Gastroesophageal sphincter (tissue), 4 donors: Measurements from ENCODE around the gene TMEM154. TPM values are rescaled to one million over a fixed set of nuclear protein-coding genes. Genes with fewer than 3 reads are reported as not detected.

Source experiments
- ATAC-seq: fragments of 150-250 bp; one replicate; pipeline ENCODE4 v1.9.1; 2016; ENCODE audit warnings: mild to moderate bottlenecking, moderate library complexity
- H3K27ac ChIP-seq, 4 donors: fragments of 200-600 bp; sonication (generic) in 3 of 4; 1 replicate in 3 of 4; 2 replicates in 1 of 4; pipeline ENCODE4 v1.5.1; 2016 to 2019
- H3K27me3 ChIP-seq: fragments of 200-600 bp; sonication (generic); one replicate; pipeline ENCODE4 v1.5.1; 2019
- H3K36me3 ChIP-seq, 2 donors: fragments of 200-600 bp; sonication (generic); one replicate each; pipeline ENCODE4 v1.5.1; 2019; ENCODE audit warnings: control low read depth in 1 of 2
- H3K4me1 ChIP-seq, 3 donors: fragments of 200-600 bp; sonication (generic); 1 replicate in 2 of 3; 2 replicates in 1 of 3; pipeline ENCODE4 v1.5.1; 2016 to 2019; ENCODE audit warnings: control low read depth in 2 of 3
- H3K4me3 ChIP-seq, 2 donors: fragments of 200-600 bp; sonication (generic); one replicate each; pipeline ENCODE4 v1.5.1; 2019; ENCODE audit warnings: mild to moderate bottlenecking in 1 of 2, moderate library complexity in 1 of 2
- H3K9me3 ChIP-seq, 3 donors: fragments of 200-600 bp; sonication (generic); one replicate each; pipeline ENCODE4 v1.5.1; 2017 to 2019; ENCODE audit warnings: control low read depth in 2 of 3
- EP300 ChIP-seq: sonication (generic); formaldehyde crosslinking; IDR thresholded peaks from one replicate; pipeline ENCODE4 v1.6.1; 2017; ENCODE audit warnings: antibody characterized with exemption, mild to moderate bottlenecking
- POLR2A ChIP-seq, 2 donors: fragments of 450-650 bp; IDR thresholded peaks; one replicate each; pipeline ENCODE4 v1.6.1; 2017; ENCODE audit warnings: antibody characterized with exemption in 2 of 2, mild to moderate bottlenecking in 2 of 2, moderate library complexity in 1 of 2
- POLR2AphosphoS5 ChIP-seq: sonication (generic); formaldehyde crosslinking; IDR thresholded peaks from one replicate; pipeline ENCODE4 v1.6.1; 2017; ENCODE audit warnings: antibody characterized with exemption
- WGBS, 2 donors: methylation state at CpG; one replicate each; pipeline ENCODE4 v1.1.5; 2018; ENCODE audit warnings: low coverage in 1 of 2; 5-methylcytosine and 5-hydroxymethylcytosine counted together
- total RNA-seq, 4 donors: library from RNA; depleted of rRNA; stranded (reverse); fragments of >200 nt; gene quantifications; one replicate each; pipeline ENCODE4 v1.1.0, GENCODE V29; 2016
- TF ChIP-seq, protein P1 (sequence below), 4 experiments: fragments of 200-600 bp in 2 of 4; fragments of 450-650 bp in 2 of 4; sonication (generic) in 1 of 4; IDR thresholded peaks; one replicate each; pipeline ENCODE4 v1.5.1; 2017 to 2019; ENCODE audit warnings: antibody characterized with exemption in 4 of 4, mild to moderate bottlenecking in 2 of 4, moderate library complexity in 2 of 4

TMEM154 gene
- total RNA-seq, 4 donors from 2014 or later = 0.77 to 13.6 (median 3.8) TPM

DNA sequence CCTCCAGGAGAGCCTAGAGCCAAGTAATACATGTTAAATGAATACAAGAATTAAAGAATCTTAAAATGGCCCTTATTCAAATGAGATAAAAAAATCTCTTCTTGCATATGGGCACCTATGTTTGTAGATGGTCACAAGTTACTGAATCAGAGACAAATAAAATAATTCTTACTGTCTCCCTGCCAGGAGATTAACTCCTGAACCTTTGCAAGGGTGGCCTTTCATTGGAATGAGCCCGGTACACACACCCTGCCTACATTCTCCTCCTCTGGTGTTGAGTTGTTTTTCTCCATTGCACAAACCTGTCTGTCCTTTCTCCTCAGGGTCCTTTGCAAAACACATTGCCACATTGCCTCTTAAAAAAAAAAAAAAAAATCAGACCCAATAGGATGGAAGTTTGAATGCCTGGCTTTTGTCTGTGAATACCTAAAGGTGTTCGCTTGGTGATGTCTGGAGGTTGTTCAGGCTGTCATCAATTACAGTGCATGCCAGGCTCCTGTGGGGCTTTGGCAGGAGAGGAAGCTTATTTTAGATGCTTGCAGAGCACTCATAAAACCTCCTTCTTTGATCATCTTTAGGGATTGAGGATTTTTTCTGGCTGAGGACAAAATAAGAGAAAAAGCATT is 8.3 kb upstream of the TMEM154 start:
- Histone ChIP-seq H3K4me3 (no peak overlapping the region), H3K9me3 (no peaks in the 10 kb centered on the region), H3K27ac (no peak overlapping the region), H3K27me3 (no peaks in the 10 kb centered on the region), H3K4me1 (no peaks in the 10 kb centered on the region), H3K36me3 (no peaks in the 10 kb centered on the region)
- ATAC-seq = no peak
- TF ChIP-seq POLR2AphosphoS5 = no peak
- TF ChIP-seq EP300 = no peak
- TF ChIP-seq POLR2A (IDR thresholded peaks at IDR 0.05) = no peak
- TF ChIP-seq, protein P1, sequence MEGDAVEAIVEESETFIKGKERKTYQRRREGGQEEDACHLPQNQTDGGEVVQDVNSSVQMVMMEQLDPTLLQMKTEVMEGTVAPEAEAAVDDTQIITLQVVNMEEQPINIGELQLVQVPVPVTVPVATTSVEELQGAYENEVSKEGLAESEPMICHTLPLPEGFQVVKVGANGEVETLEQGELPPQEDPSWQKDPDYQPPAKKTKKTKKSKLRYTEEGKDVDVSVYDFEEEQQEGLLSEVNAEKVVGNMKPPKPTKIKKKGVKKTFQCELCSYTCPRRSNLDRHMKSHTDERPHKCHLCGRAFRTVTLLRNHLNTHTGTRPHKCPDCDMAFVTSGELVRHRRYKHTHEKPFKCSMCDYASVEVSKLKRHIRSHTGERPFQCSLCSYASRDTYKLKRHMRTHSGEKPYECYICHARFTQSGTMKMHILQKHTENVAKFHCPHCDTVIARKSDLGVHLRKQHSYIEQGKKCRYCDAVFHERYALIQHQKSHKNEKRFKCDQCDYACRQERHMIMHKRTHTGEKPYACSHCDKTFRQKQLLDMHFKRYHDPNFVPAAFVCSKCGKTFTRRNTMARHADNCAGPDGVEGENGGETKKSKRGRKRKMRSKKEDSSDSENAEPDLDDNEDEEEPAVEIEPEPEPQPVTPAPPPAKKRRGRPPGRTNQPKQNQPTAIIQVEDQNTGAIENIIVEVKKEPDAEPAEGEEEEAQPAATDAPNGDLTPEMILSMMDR (IDR thresholded peaks at IDR 0.05) = no peak
- WGBS, 2 donors = 31 to 34% methylated on average over 2 of the region's 2 CpGs

DNA sequence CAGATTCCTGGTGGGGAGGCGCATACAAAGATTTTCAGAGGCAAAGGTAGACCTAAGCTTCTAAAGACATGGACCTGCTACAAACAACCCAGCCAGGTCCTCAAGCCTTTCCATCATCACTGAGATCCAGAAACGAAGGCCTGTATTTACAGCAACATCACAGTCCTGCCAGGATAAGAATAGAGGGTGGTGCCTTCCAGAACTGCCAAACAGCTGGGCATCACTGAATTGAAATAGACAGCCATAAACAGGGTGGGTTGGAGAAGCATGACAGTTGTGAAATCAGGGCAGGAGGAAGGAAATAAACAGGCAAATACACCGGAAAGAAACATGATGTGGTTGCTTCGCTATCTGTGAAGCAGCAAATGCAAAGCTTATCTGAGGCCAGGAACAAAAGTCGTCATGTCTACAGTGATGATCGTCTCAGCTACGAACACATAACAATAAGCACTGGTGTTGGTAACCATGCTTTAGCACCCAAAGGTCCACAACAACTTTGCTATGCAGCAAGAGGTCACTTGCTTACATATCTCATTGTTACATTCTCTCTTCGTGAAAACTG is 6.7 kb upstream of the TMEM154 start:
- H3K27ac ChIP-seq = no peak overlapping the region
- 73 to 100% methylated on average over 2 to 7 of the region's 8 CpGs for WGBS, 2 donors

DNA sequence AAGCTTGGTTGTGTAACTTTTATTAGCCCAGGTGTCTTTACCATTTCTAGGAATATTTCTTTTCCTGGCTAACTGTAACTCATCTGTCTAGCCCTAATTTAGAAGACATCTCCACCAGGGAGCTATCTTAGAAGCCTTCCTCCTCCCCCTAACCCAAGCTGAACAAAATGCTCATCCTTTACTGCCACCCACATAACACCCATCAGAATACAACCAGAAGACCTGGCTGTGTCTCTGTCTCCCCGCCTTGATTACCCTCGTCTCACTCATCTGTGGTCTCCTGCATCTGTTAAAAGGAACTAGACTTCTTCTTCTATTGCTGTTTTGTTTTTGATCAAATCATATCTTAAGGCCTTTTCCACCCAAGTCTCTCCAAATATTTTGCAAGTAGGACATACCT is 4.8 kb upstream of the TMEM154 start:
- Histone ChIP-seq H3K27me3 (no peaks in the 10 kb centered on the region), H3K4me3 (no peak overlapping the region), H3K27ac (no peak overlapping the region), H3K36me3 (no peaks in the 10 kb centered on the region), H3K4me1 (peaks cover 0 to 6% (median 0%) of the 10 kb centered on the region in 3 donors), H3K9me3 (no peaks in the 10 kb centered on the region)
- WGBS, 2 donors = 75% methylated on average over 2 of the region's 2 CpGs; no CpG with 5 or more reads in 1 of the 2 donors
- ATAC-seq = no peak
- TF ChIP-seq EP300 = no peak

More for the DNA sequence above, 6.7 kb upstream of the TMEM154 start:
- Histone ChIP-seq H3K4me1 (no peaks in the 10 kb centered on the region), H3K36me3 (no peaks in the 10 kb centered on the region), H3K27me3 (no peaks in the 10 kb centered on the region), H3K4me3 (no peak overlapping the region), H3K9me3 (no peaks in the 10 kb centered on the region)
- ATAC-seq = no peak
- TF ChIP-seq, protein P1 (IDR thresholded peaks at IDR 0.05) = no peak
- no peak for TF ChIP-seq EP300
- no peak for TF ChIP-seq POLR2AphosphoS5
- no peak for TF ChIP-seq POLR2A (IDR thresholded peaks at IDR 0.05)

DNA sequence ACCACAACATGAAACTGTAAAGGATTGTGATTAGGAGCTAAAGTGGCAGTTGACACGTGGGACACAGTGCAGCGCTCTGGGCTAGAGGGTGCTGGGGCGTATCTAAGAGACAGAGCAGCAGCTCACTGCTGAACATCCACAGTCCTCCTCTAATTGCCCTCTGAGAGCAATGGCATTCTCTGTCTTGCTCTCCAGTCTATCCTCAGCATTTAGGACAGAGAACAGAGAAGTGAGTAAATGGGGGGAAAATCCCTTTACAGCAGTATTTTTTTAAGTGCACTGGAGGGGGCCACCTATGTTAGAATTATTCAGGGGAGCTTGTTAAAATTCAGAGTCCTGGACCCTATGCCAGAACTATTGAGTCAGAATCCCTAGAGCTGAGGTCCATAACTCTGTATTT is 4.2 kb upstream of the TMEM154 start:
- Histone ChIP-seq H3K27ac (no peak overlapping the region), H3K27me3 (no peaks in the 10 kb centered on the region), H3K4me1 (peaks cover 0 to 12% (median 0%) of the 10 kb centered on the region in 3 donors), H3K36me3 (no peaks in the 10 kb centered on the region), H3K4me3 (no peak overlapping the region), H3K9me3 (no peaks in the 10 kb centered on the region)
- ATAC-seq = no peak
- TF ChIP-seq POLR2AphosphoS5 (no peak), POLR2A (IDR thresholded peaks at IDR 0.05) (no peak), EP300 (no peak)
- TF ChIP-seq, protein P1 (IDR thresholded peaks at IDR 0.05) = no peak
- 73 to 81% methylated on average over 3 of the region's 3 CpGs for WGBS, 2 donors

DNA sequence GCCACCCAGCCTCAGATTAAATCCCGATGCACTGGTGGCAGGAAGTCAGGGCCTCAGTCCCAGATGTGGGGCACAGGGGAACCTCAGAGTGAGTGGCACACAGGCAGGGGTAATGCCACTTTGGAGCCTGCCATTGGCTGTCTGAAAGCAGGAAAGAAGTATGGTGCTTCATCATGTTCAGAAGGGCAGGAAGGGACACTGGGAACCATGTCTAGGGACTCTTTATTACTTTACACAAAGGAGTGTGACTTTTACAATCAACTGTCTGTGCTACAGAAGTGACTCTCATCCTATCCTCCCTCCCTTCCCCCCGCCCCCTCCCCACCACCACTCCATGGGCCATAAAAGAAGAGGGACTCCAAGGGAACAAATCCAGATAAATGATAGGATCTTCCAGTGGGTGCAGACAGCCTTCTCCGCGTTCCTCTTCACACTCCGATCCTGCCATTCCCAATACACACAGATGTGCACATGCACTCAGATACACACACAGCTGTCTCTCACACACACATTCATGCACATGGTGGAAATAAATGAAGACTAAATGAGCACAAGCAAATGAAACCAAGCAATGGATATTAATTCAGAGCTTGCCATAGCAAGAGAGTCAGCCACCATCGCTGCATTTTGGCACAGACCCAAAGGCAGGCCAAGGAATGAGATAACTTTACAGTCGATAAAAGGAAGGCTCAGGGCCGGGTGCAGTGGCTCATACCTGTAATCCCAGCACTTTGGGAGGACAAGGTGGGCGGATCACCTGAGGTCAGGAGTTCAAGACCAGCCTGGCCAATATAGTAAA is 2.5 kb upstream of the TMEM154 start:
- ATAC-seq = no peak
- no peaks in the 10 kb centered on the region for H3K27me3 ChIP-seq
- no peaks in the 10 kb centered on the region for H3K9me3 ChIP-seq
- H3K4me3 ChIP-seq = no peak overlapping the region
- TF ChIP-seq POLR2AphosphoS5 = no peak
- no peak for TF ChIP-seq EP300
- no peak for TF ChIP-seq POLR2A (IDR thresholded peaks at IDR 0.05)
- TF ChIP-seq, protein P1 (IDR thresholded peaks at IDR 0.05) = no peak
- no peaks in the 10 kb centered on the region for H3K36me3 ChIP-seq
- H3K27ac ChIP-seq = no peak overlapping the region
- WGBS, 2 donors = 67 to 73% methylated on average over 1 to 7 of the region's 9 CpGs
- peaks cover 0 to 19% (median 0%) of the 10 kb centered on the region in 3 donors for H3K4me1 ChIP-seq
